PC-3 (cell line): ENCODE data around the gene RNF114. TPM values are rescaled to one million over a fixed set of nuclear protein-coding genes. Genes with fewer than 3 reads are reported as not detected.
"Not testable (repeated sequence)": the region's sequence is repeated elsewhere in the genome, so short reads cannot be mapped to it uniquely, and the experiment has no call there.

Experiments
- ATAC-seq: fragments of 200-7000 bp; cut with Tn5 transposase; 2 replicates; pipeline ENCODE4 v1.9.1; 2020; ENCODE audit warnings: mild to moderate bottlenecking, moderate library complexity
- BruUV-seq: library from RNA; stranded (reverse); fragments of 400-500 nt; replicated peaks from 2 replicates; lab custom pipeline; 2021; lab: Mats Ljungman, UMichigan
- CTCF ChIA-PET: fragments of 300-600 bp; sonication (Branson Sonifier 250); formaldehyde crosslinking; loops from one replicate; lab custom pipeline; 2022; ENCODE audit warnings: antibody characterized with exemption; lab: Charles Lee
- POLR2A ChIA-PET: fragments of 300-600 bp; sonication (Branson Sonifier 250); formaldehyde crosslinking; loops from one replicate; lab custom pipeline; 2022; ENCODE audit warnings: antibody characterized with exemption; ENCODE audit not compliant: unreplicated experiment; lab: Charles Lee
- DNase-seq: peaks from one replicate; pipeline ENCODE4 v3.0.0-alpha.2; 2015
- H2AFZ ChIP-seq: fragments of 300-600 bp; sonication (generic); 2 replicates; pipeline ENCODE4 v1.6.0; 2016; ENCODE audit warnings: antibody characterized with exemption, low read length
- H3F3A ChIP-seq: fragments of 300-600 bp; sonication (generic); one replicate; pipeline ENCODE4 v1.6.0; 2017; ENCODE audit warnings: antibody characterized with exemption, low read length, control low read depth, mild to moderate bottlenecking; ENCODE audit not compliant: unreplicated experiment
- H3K27ac ChIP-seq: fragments of 300-600 bp; sonication (generic); 2 replicates; pipeline ENCODE4 v1.5.1; 2016; ENCODE audit warnings: mild to moderate bottlenecking, low read length
- H3K27me3 ChIP-seq: fragments of 300-600 bp; sonication (generic); 2 replicates; pipeline ENCODE4 v1.6.1; 2016; ENCODE audit warnings: low read length, mixed read lengths
- H3K36me3 ChIP-seq: fragments of 300-600 bp; sonication (generic); 2 replicates; pipeline ENCODE4 v1.6.1; 2016; ENCODE audit warnings: low read depth, mixed run types, low read length, mixed read lengths
- H3K4me1 ChIP-seq: fragments of 300-600 bp; sonication (generic); 2 replicates; pipeline ENCODE4 v1.5.1; 2016; ENCODE audit warnings: low read length; ENCODE audit not compliant: insufficient read depth
- H3K4me2 ChIP-seq: fragments of 300-600 bp; sonication (generic); 2 replicates; pipeline ENCODE4 v1.6.0; 2016; ENCODE audit warnings: low read length
- H3K4me3 ChIP-seq: fragments of 300-600 bp; sonication (generic); 2 replicates; pipeline ENCODE4 v1.5.1; 2016; ENCODE audit warnings: mild to moderate bottlenecking, low read length, mixed read lengths
- H3K79me2 ChIP-seq: fragments of 300-600 bp; sonication (generic); 2 replicates; pipeline ENCODE4 v1.6.1; 2017; ENCODE audit warnings: low read length, mixed read lengths
- H3K9ac ChIP-seq: fragments of 300-600 bp; sonication (generic); 2 replicates; pipeline ENCODE4 v1.6.0; 2016; ENCODE audit warnings: mild to moderate bottlenecking, low read length
- H3K9me2 ChIP-seq: fragments of 300-600 bp; sonication (generic); replicated peaks from 2 replicates; pipeline ENCODE4 v1.6.1; 2016; ENCODE audit warnings: mixed run types, low read length, mixed read lengths
- H3K9me3 ChIP-seq: fragments of 300-600 bp; sonication (generic); 2 replicates; pipeline ENCODE4 v1.6.1; 2016; ENCODE audit warnings: low read length, mixed read lengths
- H4K20me1 ChIP-seq: fragments of 300-600 bp; sonication (generic); 2 replicates; pipeline ENCODE4 v1.6.1; 2016; ENCODE audit warnings: low read length, mixed read lengths
- EZH2 ChIP-seq: fragments of 300-600 bp; sonication (generic); IDR thresholded peaks from one replicate; pipeline ENCODE4 v1.6.1; 2017; ENCODE audit warnings: antibody characterized with exemption, mild to moderate bottlenecking, low read length; ENCODE audit not compliant: unreplicated experiment
- EZH2phosphoT487 ChIP-seq: fragments of 300-600 bp; sonication (generic); IDR thresholded peaks from 2 replicates; pipeline ENCODE4 v1.6.1; 2018; ENCODE audit warnings: mild to moderate bottlenecking, antibody characterized with exemption, low read length, borderline replicate concordance
- intact Hi-C: fragments of 100-400 bp; cut with micrococcal nuclease; formaldehyde crosslinking; loops from 2 replicates; pipeline ENCODE4 v1.9.0; 2023
- total RNA-seq: library from RNA; depleted of rRNA; stranded (reverse); fragments of >200 nt; gene quantifications from 2 replicates; pipeline ENCODE4 v1.2.3, GENCODE V29; 2014
- TF ChIP-seq, protein P1 (sequence below): fragments of 300-600 bp; sonication (generic); conservative IDR thresholded peaks from 2 replicates; pipeline ENCODE4 v1.5.1; 2017; ENCODE audit warnings: antibody characterized with exemption, low read depth, mild to moderate bottlenecking, low read length

Gene RNF114
- total RNA-seq, 1 experiment from 2014 or later, result 133 TPM

DNA sequence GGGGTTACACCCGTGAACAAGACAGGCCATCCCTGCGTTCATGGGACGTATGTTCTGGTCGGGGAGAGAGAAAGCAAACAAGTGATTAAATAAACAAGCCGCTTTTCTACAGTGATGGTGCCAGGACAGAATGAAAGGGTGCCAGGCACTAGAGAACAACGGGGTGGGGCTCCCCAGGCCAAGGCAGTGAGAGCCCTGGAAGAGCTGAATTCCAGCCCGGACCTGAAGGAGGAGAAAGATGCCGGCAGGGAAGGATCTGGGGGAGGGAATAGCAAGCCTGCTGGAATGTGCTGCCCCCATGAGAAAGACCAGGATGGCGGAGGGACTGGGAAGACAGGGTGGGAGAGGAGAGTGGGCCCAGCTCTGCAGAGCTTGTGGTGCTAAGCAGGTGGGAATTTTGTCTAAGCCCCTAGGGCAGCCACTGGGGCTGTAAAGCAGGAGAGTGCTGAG is 54.1 kb downstream of the RNF114 start:
- intact Hi-C loops, result no loop called here
- H3K4me3 ChIP-seq, result no peak overlapping the region
- no peaks in the 10 kb centered on the region for H3F3A ChIP-seq
- no peak overlapping the region for H2AFZ ChIP-seq
- H3K27ac ChIP-seq, result no peak overlapping the region
- H3K79me2 ChIP-seq, result no peaks in the 10 kb centered on the region
- no peak overlapping the region for H3K4me2 ChIP-seq
- DNase-seq, result no peak
- H3K9ac ChIP-seq, result no peak overlapping the region
- TF ChIP-seq, protein P1, sequence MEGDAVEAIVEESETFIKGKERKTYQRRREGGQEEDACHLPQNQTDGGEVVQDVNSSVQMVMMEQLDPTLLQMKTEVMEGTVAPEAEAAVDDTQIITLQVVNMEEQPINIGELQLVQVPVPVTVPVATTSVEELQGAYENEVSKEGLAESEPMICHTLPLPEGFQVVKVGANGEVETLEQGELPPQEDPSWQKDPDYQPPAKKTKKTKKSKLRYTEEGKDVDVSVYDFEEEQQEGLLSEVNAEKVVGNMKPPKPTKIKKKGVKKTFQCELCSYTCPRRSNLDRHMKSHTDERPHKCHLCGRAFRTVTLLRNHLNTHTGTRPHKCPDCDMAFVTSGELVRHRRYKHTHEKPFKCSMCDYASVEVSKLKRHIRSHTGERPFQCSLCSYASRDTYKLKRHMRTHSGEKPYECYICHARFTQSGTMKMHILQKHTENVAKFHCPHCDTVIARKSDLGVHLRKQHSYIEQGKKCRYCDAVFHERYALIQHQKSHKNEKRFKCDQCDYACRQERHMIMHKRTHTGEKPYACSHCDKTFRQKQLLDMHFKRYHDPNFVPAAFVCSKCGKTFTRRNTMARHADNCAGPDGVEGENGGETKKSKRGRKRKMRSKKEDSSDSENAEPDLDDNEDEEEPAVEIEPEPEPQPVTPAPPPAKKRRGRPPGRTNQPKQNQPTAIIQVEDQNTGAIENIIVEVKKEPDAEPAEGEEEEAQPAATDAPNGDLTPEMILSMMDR, result no peak
- ChIA-PET CTCF (interaction anchor here (1.3 kb wide), 1 partner anchor 81 kb away, joined by 7 read pairs; no protein-coding TSS in a partner anchor), POLR2A (no interaction called here)
- H3K36me3 ChIP-seq, result no peaks in the 10 kb centered on the region
- H3K4me1 ChIP-seq, result peaks cover 7% of the 10 kb centered on the region; the same call in 1 of the 2 replicates
- H3K27me3 ChIP-seq, result no peaks in the 10 kb centered on the region
- no peaks in the 10 kb centered on the region for H3K9me3 ChIP-seq
- no peaks in the 10 kb centered on the region for H3K9me2 ChIP-seq
- no peaks in the 10 kb centered on the region for H4K20me1 ChIP-seq
- no peak for ATAC-seq
- BruUV-seq, result no TSS peak

DNA sequence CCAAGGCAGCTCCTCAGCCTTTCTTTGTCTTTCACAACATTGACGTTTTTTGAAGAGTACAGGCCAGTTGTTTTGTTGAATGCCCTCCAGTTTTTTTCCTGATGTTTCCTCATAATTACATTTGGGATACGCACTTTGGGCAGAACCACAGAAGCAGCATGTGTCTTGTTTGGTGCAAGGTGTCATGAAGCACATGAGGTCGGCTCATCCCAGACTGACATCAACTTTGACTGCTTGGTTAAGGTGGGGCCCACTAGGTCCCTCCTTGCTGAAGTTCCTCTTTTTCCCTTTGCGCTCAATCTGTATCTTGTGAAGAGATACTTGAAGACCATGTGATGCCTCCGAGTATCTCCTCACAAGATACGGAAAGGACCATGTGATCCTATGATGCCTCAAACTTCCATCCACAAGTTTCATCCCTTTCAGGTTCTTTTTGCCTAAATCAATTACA is 57.1 kb downstream of the RNF114 start:
- no TSS peak for BruUV-seq
- Histone ChIP-seq H3K27me3 (no peaks in the 10 kb centered on the region), H3F3A (no peaks in the 10 kb centered on the region), H3K79me2 (no peaks in the 10 kb centered on the region), H3K36me3 (no peaks in the 10 kb centered on the region), H3K4me1 (no peaks in the 10 kb centered on the region), H3K27ac (no peak overlapping the region), H3K9ac (no peak overlapping the region), H2AFZ (no peak overlapping the region), H3K4me3 (no peak overlapping the region), H3K9me3 (no peaks in the 10 kb centered on the region), H3K9me2 (no peaks in the 10 kb centered on the region), H3K4me2 (no peak overlapping the region), H4K20me1 (no peaks in the 10 kb centered on the region)
- ChIA-PET CTCF (no interaction called here), POLR2A (no interaction called here)
- ATAC-seq, result no peak
- intact Hi-C loops, result no loop called here
- no peak for DNase-seq
- TF ChIP-seq EZH2phosphoT487 (no peak), EZH2 (no peak)

DNA sequence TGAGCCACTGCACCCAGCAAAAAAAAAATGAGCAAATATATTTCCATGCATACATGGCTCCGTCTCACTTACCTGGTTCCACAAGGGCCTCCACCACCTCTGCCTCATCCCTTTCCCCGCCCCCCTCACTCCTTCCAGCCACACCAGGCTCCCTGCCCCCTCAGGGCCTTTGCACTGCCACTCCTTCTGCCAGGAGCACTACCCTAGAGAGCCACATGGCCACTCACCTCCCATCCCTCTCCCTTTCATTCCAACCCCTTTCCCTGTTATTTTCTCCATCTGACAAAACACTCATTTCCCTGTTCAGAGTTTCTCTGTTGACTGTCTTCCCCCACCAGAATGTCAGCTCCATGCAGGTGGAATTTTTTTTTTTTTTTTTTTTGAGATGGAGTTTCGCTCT is 59.4 kb downstream of the RNF114 start:
- Histone ChIP-seq H3F3A (no peaks in the 10 kb centered on the region), H3K79me2 (no peaks in the 10 kb centered on the region), H4K20me1 (no peaks in the 10 kb centered on the region), H3K4me3 (no peak overlapping the region), H2AFZ (no peak overlapping the region), H3K9ac (no peak overlapping the region), H3K27me3 (no peaks in the 10 kb centered on the region), H3K36me3 (no peaks in the 10 kb centered on the region), H3K27ac (no peak overlapping the region), H3K4me1 (no peaks in the 10 kb centered on the region), H3K9me2 (no peaks in the 10 kb centered on the region), H3K4me2 (no peak overlapping the region), H3K9me3 (no peaks in the 10 kb centered on the region)
- CTCF ChIA-PET, result no interaction called here
- TF ChIP-seq, protein P1, result no peak
- no peak for TF ChIP-seq EZH2
- TF ChIP-seq EZH2phosphoT487, result no peak
- no TSS peak for BruUV-seq
- ATAC-seq, result no peak
- intact Hi-C loops, result no loop called here
- POLR2A ChIA-PET, result no interaction called here
- DNase-seq, result no peak

DNA sequence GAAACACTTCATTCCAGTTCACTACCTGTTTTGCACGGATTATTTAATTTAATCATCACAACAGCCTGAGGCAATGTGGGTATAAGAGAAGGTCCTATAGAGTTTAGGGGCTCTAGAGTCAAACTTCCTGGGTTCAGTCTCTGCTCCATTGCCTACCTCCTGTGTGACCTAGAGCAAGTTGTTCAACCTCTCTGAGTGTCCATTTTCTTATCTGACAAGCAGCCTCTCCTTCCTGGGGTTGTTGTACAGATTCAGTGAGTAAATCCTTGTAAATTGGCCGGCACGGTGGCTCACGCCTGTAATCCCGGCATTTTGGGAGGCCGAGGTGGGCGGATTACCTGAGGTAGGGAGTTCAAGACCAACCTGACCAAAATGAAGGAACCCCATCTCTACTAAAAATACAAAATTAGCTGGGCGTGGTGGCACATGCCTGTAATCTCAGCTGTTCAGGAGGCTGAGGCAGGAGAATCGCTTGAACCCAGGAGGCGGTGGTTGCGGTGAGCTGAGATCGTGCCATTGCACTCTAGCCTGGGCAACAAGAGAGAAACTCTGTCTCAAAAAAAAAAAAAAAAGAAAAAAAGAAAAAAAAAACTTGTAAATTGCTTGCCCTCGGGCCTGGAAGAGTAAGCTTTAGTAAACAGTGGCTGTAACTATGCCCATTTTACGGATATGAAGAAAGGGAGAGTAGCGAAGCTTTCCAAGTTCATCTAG is 62.4 kb downstream of the RNF114 start:
- H3K4me3 ChIP-seq, H3K36me3 ChIP-seq, DNase-seq, BruUV-seq, CTCF ChIA-PET, H3F3A ChIP-seq, H3K9me2 ChIP-seq, intact Hi-C loops, H3K9ac ChIP-seq, H3K27me3 ChIP-seq, H3K4me1 ChIP-seq, H4K20me1 ChIP-seq, H3K27ac ChIP-seq, H3K79me2 ChIP-seq, H2AFZ ChIP-seq, POLR2A ChIA-PET, H3K4me2 ChIP-seq, H3K9me3 ChIP-seq, ATAC-seq: not testable (repeated sequence)
